PC-3 (cell line): ENCODE measurements around the gene ZBTB48. TPM values are rescaled to one million over a fixed set of nuclear protein-coding genes. Genes with fewer than 3 reads are reported as not detected.

Experiments used
- ATAC-seq: fragments of 200-7000 bp; cut with Tn5 transposase; 2 replicates; pipeline ENCODE4 v1.9.1; 2020; ENCODE audit warnings: mild to moderate bottlenecking, moderate library complexity
- BruUV-seq: library from RNA; stranded (reverse); fragments of 400-500 nt; replicated peaks from 2 replicates; lab custom pipeline; 2021; lab: Mats Ljungman, UMichigan
- CTCF ChIA-PET: fragments of 300-600 bp; sonication (Branson Sonifier 250); formaldehyde crosslinking; loops from one replicate; lab custom pipeline; 2022; ENCODE audit warnings: antibody characterized with exemption; lab: Charles Lee
- POLR2A ChIA-PET: fragments of 300-600 bp; sonication (Branson Sonifier 250); formaldehyde crosslinking; loops from one replicate; lab custom pipeline; 2022; ENCODE audit warnings: antibody characterized with exemption; ENCODE audit not compliant: unreplicated experiment; lab: Charles Lee
- DNase-seq: peaks from one replicate; pipeline ENCODE4 v3.0.0-alpha.2; 2015
- H2AFZ ChIP-seq: fragments of 300-600 bp; sonication (generic); 2 replicates; pipeline ENCODE4 v1.6.0; 2016; ENCODE audit warnings: antibody characterized with exemption, low read length
- H3F3A ChIP-seq: fragments of 300-600 bp; sonication (generic); one replicate; pipeline ENCODE4 v1.6.0; 2017; ENCODE audit warnings: antibody characterized with exemption, low read length, control low read depth, mild to moderate bottlenecking; ENCODE audit not compliant: unreplicated experiment
- H3K27ac ChIP-seq: fragments of 300-600 bp; sonication (generic); 2 replicates; pipeline ENCODE4 v1.5.1; 2016; ENCODE audit warnings: mild to moderate bottlenecking, low read length
- H3K27me3 ChIP-seq: fragments of 300-600 bp; sonication (generic); 2 replicates; pipeline ENCODE4 v1.6.1; 2016; ENCODE audit warnings: low read length, mixed read lengths
- H3K36me3 ChIP-seq: fragments of 300-600 bp; sonication (generic); 2 replicates; pipeline ENCODE4 v1.6.1; 2016; ENCODE audit warnings: low read depth, mixed run types, low read length, mixed read lengths
- H3K4me1 ChIP-seq: fragments of 300-600 bp; sonication (generic); 2 replicates; pipeline ENCODE4 v1.5.1; 2016; ENCODE audit warnings: low read length; ENCODE audit not compliant: insufficient read depth
- H3K4me2 ChIP-seq: fragments of 300-600 bp; sonication (generic); 2 replicates; pipeline ENCODE4 v1.6.0; 2016; ENCODE audit warnings: low read length
- H3K4me3 ChIP-seq: fragments of 300-600 bp; sonication (generic); 2 replicates; pipeline ENCODE4 v1.5.1; 2016; ENCODE audit warnings: mild to moderate bottlenecking, low read length, mixed read lengths
- H3K79me2 ChIP-seq: fragments of 300-600 bp; sonication (generic); 2 replicates; pipeline ENCODE4 v1.6.1; 2017; ENCODE audit warnings: low read length, mixed read lengths
- H3K9ac ChIP-seq: fragments of 300-600 bp; sonication (generic); 2 replicates; pipeline ENCODE4 v1.6.0; 2016; ENCODE audit warnings: mild to moderate bottlenecking, low read length
- H3K9me2 ChIP-seq: fragments of 300-600 bp; sonication (generic); replicated peaks from 2 replicates; pipeline ENCODE4 v1.6.1; 2016; ENCODE audit warnings: mixed run types, low read length, mixed read lengths
- H3K9me3 ChIP-seq: fragments of 300-600 bp; sonication (generic); 2 replicates; pipeline ENCODE4 v1.6.1; 2016; ENCODE audit warnings: low read length, mixed read lengths
- H4K20me1 ChIP-seq: fragments of 300-600 bp; sonication (generic); 2 replicates; pipeline ENCODE4 v1.6.1; 2016; ENCODE audit warnings: low read length, mixed read lengths
- EZH2 ChIP-seq: fragments of 300-600 bp; sonication (generic); IDR thresholded peaks from one replicate; pipeline ENCODE4 v1.6.1; 2017; ENCODE audit warnings: antibody characterized with exemption, mild to moderate bottlenecking, low read length; ENCODE audit not compliant: unreplicated experiment
- EZH2phosphoT487 ChIP-seq: fragments of 300-600 bp; sonication (generic); IDR thresholded peaks from 2 replicates; pipeline ENCODE4 v1.6.1; 2018; ENCODE audit warnings: mild to moderate bottlenecking, antibody characterized with exemption, low read length, borderline replicate concordance
- intact Hi-C: fragments of 100-400 bp; cut with micrococcal nuclease; formaldehyde crosslinking; loops from 2 replicates; pipeline ENCODE4 v1.9.0; 2023
- total RNA-seq: library from RNA; depleted of rRNA; stranded (reverse); fragments of >200 nt; gene quantifications from 2 replicates; pipeline ENCODE4 v1.2.3, GENCODE V29; 2014
- TF ChIP-seq, protein P1 (sequence below): fragments of 300-600 bp; sonication (generic); conservative IDR thresholded peaks from 2 replicates; pipeline ENCODE4 v1.5.1; 2017; ENCODE audit warnings: antibody characterized with exemption, low read depth, mild to moderate bottlenecking, low read length

Gene ZBTB48
- total RNA-seq, 1 experiment from 2014 or later = 47.2 TPM

DNA sequence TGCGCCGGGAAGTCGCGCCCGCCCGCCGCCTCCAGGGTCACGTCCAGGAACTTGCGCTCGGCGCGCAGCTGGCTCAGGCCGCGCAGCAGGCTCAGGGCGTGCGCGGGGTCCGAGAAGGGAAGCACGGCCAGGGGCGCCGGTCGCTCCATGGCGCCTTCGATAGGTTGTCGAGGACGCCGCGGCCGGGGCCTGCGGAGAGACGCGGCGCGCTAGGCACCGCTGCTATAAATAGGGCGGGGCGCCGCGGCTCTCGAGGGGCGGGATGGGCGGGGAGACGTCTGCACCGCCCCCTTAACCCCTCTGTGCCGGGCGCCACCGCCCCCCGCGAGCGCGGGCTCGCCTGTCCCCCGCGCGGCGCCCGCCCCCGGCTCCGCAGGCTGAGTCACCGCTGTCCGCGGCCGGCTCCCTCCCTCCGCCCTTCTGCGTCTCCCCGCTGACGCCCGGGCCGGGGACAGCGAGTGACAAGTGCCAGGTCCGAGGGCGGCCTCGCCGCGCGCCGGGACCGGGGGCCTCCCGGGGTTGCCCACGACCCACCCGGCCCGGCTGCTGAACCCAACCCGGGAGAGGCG is 23.0 kb downstream of the ZBTB48 start, which contains the start of gene KLHL21:
KLHL21 (minus strand) TSS at position 201 of the 569 bp plus-strand sequence; CDS start at position 149, 52 bp downstream.
- Histone ChIP-seq H3K27ac (peak within 1 kb of the TSS; percentile 93), H2AFZ (peak within 1 kb of the TSS; percentile 98), H3K79me2 (peaks cover 49% of the 10 kb centered on the region), H3K9me3 (no peaks in the 10 kb centered on the region), H3K4me3 (peak within 1 kb of the TSS; percentile 86), H3K4me1 (peaks cover 30% of the 10 kb centered on the region), H3K4me2 (peak within 1 kb of the TSS; percentile 98), H3F3A (no peaks in the 10 kb centered on the region), H4K20me1 (peaks cover 27% of the 10 kb centered on the region), H3K36me3 (peaks cover 8% of the 10 kb centered on the region), H3K9ac (peak within 1 kb of the TSS; percentile 91), H3K9me2 (no peaks in the 10 kb centered on the region), H3K27me3 (no peaks in the 10 kb centered on the region)
- TF ChIP-seq EZH2 = no peak
- TF ChIP-seq, protein P1, sequence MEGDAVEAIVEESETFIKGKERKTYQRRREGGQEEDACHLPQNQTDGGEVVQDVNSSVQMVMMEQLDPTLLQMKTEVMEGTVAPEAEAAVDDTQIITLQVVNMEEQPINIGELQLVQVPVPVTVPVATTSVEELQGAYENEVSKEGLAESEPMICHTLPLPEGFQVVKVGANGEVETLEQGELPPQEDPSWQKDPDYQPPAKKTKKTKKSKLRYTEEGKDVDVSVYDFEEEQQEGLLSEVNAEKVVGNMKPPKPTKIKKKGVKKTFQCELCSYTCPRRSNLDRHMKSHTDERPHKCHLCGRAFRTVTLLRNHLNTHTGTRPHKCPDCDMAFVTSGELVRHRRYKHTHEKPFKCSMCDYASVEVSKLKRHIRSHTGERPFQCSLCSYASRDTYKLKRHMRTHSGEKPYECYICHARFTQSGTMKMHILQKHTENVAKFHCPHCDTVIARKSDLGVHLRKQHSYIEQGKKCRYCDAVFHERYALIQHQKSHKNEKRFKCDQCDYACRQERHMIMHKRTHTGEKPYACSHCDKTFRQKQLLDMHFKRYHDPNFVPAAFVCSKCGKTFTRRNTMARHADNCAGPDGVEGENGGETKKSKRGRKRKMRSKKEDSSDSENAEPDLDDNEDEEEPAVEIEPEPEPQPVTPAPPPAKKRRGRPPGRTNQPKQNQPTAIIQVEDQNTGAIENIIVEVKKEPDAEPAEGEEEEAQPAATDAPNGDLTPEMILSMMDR = no peak
- TF ChIP-seq EZH2phosphoT487 = no peak
- ATAC-seq (peak; percentile 54), DNase-seq (peak; percentile 97)
- ChIA-PET CTCF (interaction anchor here (1.1 kb wide), 1 partner anchor 49 kb away, joined by 3 read pairs; the partner anchor contains the start of gene NOL9), POLR2A (interaction anchor here (1.3 kb wide), 1 partner anchor 23 kb away, joined by 3 read pairs; the partner anchor contains the start of gene ZBTB48)
- intact Hi-C loops = no loop called here
- no TSS peak for BruUV-seq

DNA sequence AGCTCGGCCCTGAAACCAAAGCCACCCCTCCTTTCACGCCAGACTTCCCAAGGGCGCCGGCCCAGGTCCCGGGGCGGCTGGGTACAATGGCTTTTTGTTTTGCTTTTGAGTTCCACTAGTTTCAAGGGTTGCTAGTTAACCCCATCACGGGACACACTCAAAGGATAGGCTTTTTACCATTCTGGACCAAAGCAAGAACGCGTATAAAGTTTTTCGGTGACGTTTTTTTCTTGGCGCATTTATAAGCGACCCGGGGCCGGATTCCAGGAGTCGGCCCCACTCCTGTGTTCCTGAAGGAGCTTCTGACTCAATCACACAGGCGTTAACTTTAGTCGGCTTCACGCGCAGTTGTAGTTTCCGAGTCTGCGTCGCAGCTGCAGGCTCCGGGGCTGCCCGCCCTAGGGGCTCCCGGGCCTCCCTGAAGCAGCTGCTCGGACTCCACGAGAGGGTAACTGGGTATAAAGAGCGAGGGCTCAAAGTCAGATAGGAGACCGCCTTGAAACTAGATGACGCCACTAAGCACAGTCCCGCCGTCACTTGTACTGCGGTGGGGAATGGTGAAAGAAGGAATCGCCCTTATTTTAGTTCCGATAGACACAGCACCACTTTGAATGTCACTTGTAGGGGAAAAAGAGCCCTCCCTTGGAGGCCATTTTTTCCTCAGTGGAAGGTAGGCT is 23.6 kb downstream of the ZBTB48 start:
- H3K27me3 ChIP-seq = no peaks in the 10 kb centered on the region
- H3K27ac ChIP-seq = peak overlapping the region; percentile 74
- DNase-seq (peak; percentile 62), ATAC-seq (peak; percentile 7)
- H3K9ac ChIP-seq = peak overlapping the region; percentile 81
- H3K4me2 ChIP-seq = peak overlapping the region; percentile 98
- peaks cover 30% of the 10 kb centered on the region for H3K4me1 ChIP-seq
- ChIA-PET CTCF (no interaction called here), POLR2A (interaction anchor here (0.6 to 1.3 kb wide), 4 partner anchors 22 to 29 kb away, joined by 3 to 7 read pairs (median 3); partner anchors contain the start of genes THAP3 and ZBTB48)
- no peaks in the 10 kb centered on the region for H3K9me3 ChIP-seq
- H3K9me2 ChIP-seq = no peaks in the 10 kb centered on the region
- H3K4me3 ChIP-seq = peak overlapping the region; percentile 86
- BruUV-seq = TSS peak; percentile 57
- peak overlapping the region; percentile 98 for H2AFZ ChIP-seq
- peaks cover 42% of the 10 kb centered on the region for H3K79me2 ChIP-seq
- intact Hi-C loops = no loop called here
- TF ChIP-seq EZH2phosphoT487 = no peak
- TF ChIP-seq EZH2 = no peak
- TF ChIP-seq, protein P1 = no peak
- peaks cover 4% of the 10 kb centered on the region; the same call in 1 of the 2 replicates for H3K36me3 ChIP-seq
- H3F3A ChIP-seq = no peaks in the 10 kb centered on the region
- peaks cover 21% of the 10 kb centered on the region for H4K20me1 ChIP-seq
